A673 (cell line): ENCODE data around the gene MUC20.
"Not testable (repeated sequence)": the region's sequence is repeated elsewhere in the genome, so short reads cannot be mapped to it uniquely, and the experiment has no call there.

ENCODE experiments used
- CTCF ChIP-seq: fragments of 300-800, 200-600 bp; sonication (generic); conservative IDR thresholded peaks from 2 replicates; pipeline ENCODE4 v1.5.1; 2017; ENCODE audit warnings: low read depth, mild to moderate bottlenecking, antibody characterized with exemption, low read length, moderate library complexity, mixed read lengths
- EZH2 ChIP-seq: fragments of 200-600 bp; sonication (generic); IDR thresholded peaks from 2 replicates; pipeline ENCODE4 v1.6.1; 2017; ENCODE audit warnings: borderline replicate concordance, low read depth, mild to moderate bottlenecking, mixed read lengths, antibody characterized with exemption, low read length; ENCODE audit not compliant: poor library complexity, severe bottlenecking

- TF ChIP-seq CTCF, EZH2: not testable (repeated sequence)
These were observed 9.5 kb upstream of the MUC20 start for GRCh38 chr3:195711091-195711812.
